Measurements from ENCODE around the gene CXorf65.

The CXorf65 gene

DNA sequence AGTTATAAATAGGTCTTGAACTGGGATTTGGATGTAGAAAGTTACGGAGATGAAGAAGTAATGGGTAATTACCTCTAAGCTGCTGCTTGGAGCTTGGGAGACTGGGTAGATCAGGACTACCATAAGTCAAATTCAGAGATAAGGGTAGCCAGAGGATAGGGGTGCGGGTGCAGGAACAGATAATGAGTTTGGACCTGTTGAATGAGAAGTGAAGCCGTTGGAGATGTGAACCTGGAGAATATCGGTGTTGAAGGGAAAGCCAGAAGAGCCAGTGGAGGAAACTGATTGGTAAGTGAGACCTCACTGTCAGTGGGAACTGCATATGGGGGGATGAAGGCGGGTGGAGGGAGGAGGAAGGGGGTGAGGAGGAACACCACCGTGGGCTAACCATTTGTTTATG lies 11.5 kb downstream of the CXorf65 start:
- no peaks in the 10 kb centered on the region for H3F3A ChIP-seq (ENCODE audit: insufficient read depth, low read length)
- peak overlapping the region; percentile 72 for H3K4me2 ChIP-seq (ENCODE audit: low read length)
- H3K36me3 ChIP-seq (ENCODE audit: insufficient read depth, low read length): no peaks in the 10 kb centered on the region
- H3K9me3 ChIP-seq (ENCODE audit: low read length): no peaks in the 10 kb centered on the region
- no peaks in the 10 kb centered on the region for H3K9me2 ChIP-seq (ENCODE audit: low read depth, low read length)
- peak overlapping the region; percentile 67 for H3K9ac ChIP-seq (ENCODE audit: low read length)
- no peaks in the 10 kb centered on the region for H4K20me1 ChIP-seq (ENCODE audit: insufficient read depth, low read length)
- TF ChIP-seq, protein P1, sequence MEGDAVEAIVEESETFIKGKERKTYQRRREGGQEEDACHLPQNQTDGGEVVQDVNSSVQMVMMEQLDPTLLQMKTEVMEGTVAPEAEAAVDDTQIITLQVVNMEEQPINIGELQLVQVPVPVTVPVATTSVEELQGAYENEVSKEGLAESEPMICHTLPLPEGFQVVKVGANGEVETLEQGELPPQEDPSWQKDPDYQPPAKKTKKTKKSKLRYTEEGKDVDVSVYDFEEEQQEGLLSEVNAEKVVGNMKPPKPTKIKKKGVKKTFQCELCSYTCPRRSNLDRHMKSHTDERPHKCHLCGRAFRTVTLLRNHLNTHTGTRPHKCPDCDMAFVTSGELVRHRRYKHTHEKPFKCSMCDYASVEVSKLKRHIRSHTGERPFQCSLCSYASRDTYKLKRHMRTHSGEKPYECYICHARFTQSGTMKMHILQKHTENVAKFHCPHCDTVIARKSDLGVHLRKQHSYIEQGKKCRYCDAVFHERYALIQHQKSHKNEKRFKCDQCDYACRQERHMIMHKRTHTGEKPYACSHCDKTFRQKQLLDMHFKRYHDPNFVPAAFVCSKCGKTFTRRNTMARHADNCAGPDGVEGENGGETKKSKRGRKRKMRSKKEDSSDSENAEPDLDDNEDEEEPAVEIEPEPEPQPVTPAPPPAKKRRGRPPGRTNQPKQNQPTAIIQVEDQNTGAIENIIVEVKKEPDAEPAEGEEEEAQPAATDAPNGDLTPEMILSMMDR (IDR thresholded peaks at IDR 0.05; ENCODE audit: low read length): no peak
- TF ChIP-seq EZH2 (IDR thresholded peaks at IDR 0.05; ENCODE audit: borderline replicate concordance, low read length): no peak
- H3K79me2 ChIP-seq (ENCODE audit: insufficient read depth, low read length): no peaks in the 10 kb centered on the region
- no peak overlapping the region for H2AFZ ChIP-seq (ENCODE audit: low read length)
- H3K4me3 ChIP-seq (ENCODE audit: low read depth, low read length, poor library complexity, severe bottlenecking): peak overlapping the region; percentile 69
- H3K27me3 ChIP-seq (ENCODE audit: insufficient read depth, low read length): no peaks in the 10 kb centered on the region
- H3K27ac ChIP-seq (ENCODE audit: low read depth, low read length, poor library complexity, severe bottlenecking): no peak overlapping the region
- H3K4me1 ChIP-seq (ENCODE audit: insufficient read depth, low read length, severe bottlenecking): peaks cover 16% of the 10 kb centered on the region

DNA sequence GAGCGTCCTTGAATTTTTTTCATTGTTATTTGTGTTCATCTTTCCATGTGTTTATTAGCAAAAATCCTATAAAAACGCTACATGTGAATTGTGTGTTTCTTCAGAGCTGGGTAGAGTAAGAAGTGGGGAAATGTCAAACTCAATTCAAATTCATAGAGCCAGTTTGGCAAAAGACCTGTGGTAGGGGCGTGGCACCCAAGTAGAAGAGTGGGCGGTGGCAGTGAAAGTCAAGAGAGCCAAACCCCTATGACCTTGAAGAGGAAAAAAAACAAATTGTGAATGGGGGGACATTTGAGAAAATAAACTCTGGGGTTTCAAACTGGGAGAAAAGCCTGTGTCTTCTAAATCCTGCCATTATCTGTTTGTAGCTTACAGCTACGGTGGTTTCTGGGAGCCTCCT lies 15.3 kb downstream of the CXorf65 start:
- no peak overlapping the region for H3K27ac ChIP-seq (ENCODE audit: low read depth, low read length, poor library complexity, severe bottlenecking)
- H3K36me3 ChIP-seq (ENCODE audit: insufficient read depth, low read length): no peaks in the 10 kb centered on the region
- H3K79me2 ChIP-seq (ENCODE audit: insufficient read depth, low read length): no peaks in the 10 kb centered on the region
- no peaks in the 10 kb centered on the region for H3K9me2 ChIP-seq (ENCODE audit: low read depth, low read length)
- H3K27me3 ChIP-seq (ENCODE audit: insufficient read depth, low read length): no peaks in the 10 kb centered on the region
- no peaks in the 10 kb centered on the region for H3F3A ChIP-seq (ENCODE audit: insufficient read depth, low read length)
- peaks cover 8% of the 10 kb centered on the region for H3K4me1 ChIP-seq (ENCODE audit: insufficient read depth, low read length, severe bottlenecking)
- TF ChIP-seq EZH2 (IDR thresholded peaks at IDR 0.05; ENCODE audit: borderline replicate concordance, low read length): no peak
- TF ChIP-seq, protein P1 (IDR thresholded peaks at IDR 0.05; ENCODE audit: low read length): no peak
- H3K9me3 ChIP-seq (ENCODE audit: low read length): no peaks in the 10 kb centered on the region
- H2AFZ ChIP-seq (ENCODE audit: low read length): no peak overlapping the region
- no peak overlapping the region for H3K4me3 ChIP-seq (ENCODE audit: low read depth, low read length, poor library complexity, severe bottlenecking)
- H3K4me2 ChIP-seq (ENCODE audit: low read length): no peak overlapping the region
- no peaks in the 10 kb centered on the region for H4K20me1 ChIP-seq (ENCODE audit: insufficient read depth, low read length)
- no peak overlapping the region for H3K9ac ChIP-seq (ENCODE audit: low read length)

DNA sequence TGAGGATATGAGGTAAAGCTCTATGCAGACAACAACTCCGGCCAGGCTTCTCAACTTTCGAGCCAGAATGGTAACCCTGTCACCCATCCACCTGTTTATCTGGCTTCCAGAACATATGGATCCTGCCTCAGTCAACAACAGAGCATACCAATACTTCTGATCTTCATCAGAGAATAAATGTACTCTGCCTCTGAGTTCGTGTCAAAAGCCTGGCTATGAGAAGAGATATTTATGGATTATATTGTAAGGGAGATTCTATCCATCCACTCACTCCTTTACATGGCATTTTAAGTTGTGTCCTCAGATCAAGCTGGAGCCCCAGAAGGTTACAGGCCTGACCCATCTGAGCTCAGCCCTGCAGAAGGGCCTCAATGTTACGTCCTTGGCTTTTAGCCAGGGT lies 20.6 kb downstream of the CXorf65 start:
- Histone ChIP-seq H3K79me2 (ENCODE audit: insufficient read depth, low read length) (no peaks in the 10 kb centered on the region), H3K4me2 (ENCODE audit: low read length) (no peak overlapping the region), H3K9me2 (ENCODE audit: low read depth, low read length) (no peaks in the 10 kb centered on the region), H3K27me3 (ENCODE audit: insufficient read depth, low read length) (no peaks in the 10 kb centered on the region), H3K36me3 (ENCODE audit: insufficient read depth, low read length) (no peaks in the 10 kb centered on the region), H2AFZ (ENCODE audit: low read length) (no peak overlapping the region), H3K27ac (ENCODE audit: low read depth, low read length, poor library complexity, severe bottlenecking) (no peak overlapping the region), H3K4me3 (ENCODE audit: low read depth, low read length, poor library complexity, severe bottlenecking) (no peak overlapping the region), H4K20me1 (ENCODE audit: insufficient read depth, low read length) (no peaks in the 10 kb centered on the region), H3K9ac (ENCODE audit: low read length) (no peak overlapping the region), H3F3A (ENCODE audit: insufficient read depth, low read length) (no peaks in the 10 kb centered on the region), H3K9me3 (ENCODE audit: low read length) (no peaks in the 10 kb centered on the region), H3K4me1 (ENCODE audit: insufficient read depth, low read length, severe bottlenecking) (no peaks in the 10 kb centered on the region)
- TF ChIP-seq EZH2 (IDR thresholded peaks at IDR 0.05; ENCODE audit: borderline replicate concordance, low read length): no peak
- TF ChIP-seq, protein P1 (IDR thresholded peaks at IDR 0.05; ENCODE audit: low read length): no peak
